HL-60 (cell line): Measurements from ENCODE around the gene ZFPL1.

ENCODE experiments used
- DNase-seq, 2 experiments: peaks; one replicate each; pipeline ENCODE4 v3.0.0-alpha.2; 2010 to 2020; ENCODE audit warnings: low read depth in 1 of 2, low spot score in 1 of 2
- H3K27ac ChIP-seq: fragments of 250-450 bp; sonication (Bioruptor Pico); replicated peaks from 2 replicates; pipeline ENCODE4 v1.5.1; 2020; ENCODE audit warnings: mild to moderate bottlenecking, moderate library complexity
- H3K27me3 ChIP-seq: fragments of 250-450 bp; sonication (Bioruptor Pico); 2 replicates; pipeline ENCODE4 v1.5.1; 2021; ENCODE audit warnings: mild to moderate bottlenecking, moderate library complexity; ENCODE audit not compliant: insufficient read depth, poor library complexity, severe bottlenecking
- H3K4me3 ChIP-seq: replicated peaks from 2 replicates; pipeline ENCODE4 v1.5.1; 2011; ENCODE audit warnings: mild to moderate bottlenecking, control low read depth, low read length; ENCODE audit not compliant: insufficient read depth
- CTCF ChIP-seq: IDR thresholded peaks from one replicate; pipeline ENCODE4 v1.5.1; 2011; ENCODE audit warnings: low read length, control low read depth, inconsistent platforms; ENCODE audit not compliant: insufficient read depth
- GABPA ChIP-seq: IDR thresholded peaks from 2 replicates; pipeline ENCODE4 v1.6.1; 2012; ENCODE audit warnings: low read depth
- POLR2AphosphoS5 ChIP-seq: IDR thresholded peaks from 2 replicates; pipeline ENCODE4 v1.6.1; 2012; ENCODE audit warnings: low read depth
- SPI1 ChIP-seq: IDR thresholded peaks from 2 replicates; pipeline ENCODE4 v1.6.1; 2012; ENCODE audit warnings: low read depth, mild to moderate bottlenecking, borderline replicate concordance
- TF ChIP-seq, protein P1 (sequence below): IDR thresholded peaks from 2 replicates; pipeline ENCODE4 v1.6.1; 2012; ENCODE audit warnings: low read depth; ENCODE audit not compliant: insufficient replicate concordance

The ZFPL1 gene

DNA sequence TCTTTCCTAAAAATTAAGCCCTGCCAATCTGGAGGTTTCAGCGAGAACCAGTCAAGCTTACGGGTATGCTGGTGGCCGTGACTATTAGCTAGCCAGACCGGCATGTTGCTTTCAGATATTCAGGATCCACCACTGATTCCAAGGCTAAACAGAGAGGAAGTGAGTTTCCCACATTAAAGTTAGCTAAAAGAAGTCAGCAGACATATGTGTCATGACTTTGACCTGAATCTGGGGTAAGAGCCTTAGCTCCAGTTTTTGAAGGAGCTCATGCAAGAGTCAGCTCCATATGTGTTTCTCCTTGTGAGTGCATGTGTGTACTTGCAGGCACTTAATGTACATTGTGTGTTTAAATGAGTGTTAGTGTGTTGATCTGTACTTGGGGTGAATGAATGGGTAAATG is 1.4 kb downstream of the ZFPL1 start:
- Histone ChIP-seq H3K27ac (peak overlapping the region; percentile 97; the same call in 1 of the 2 replicates), H3K27me3 (no peaks in the 10 kb centered on the region), H3K4me3 (no peak overlapping the region)
- no peak for DNase-seq
- peak; percentile 44; the same call in 1 of the 2 replicates for TF ChIP-seq SPI1
- TF ChIP-seq, protein P1, sequence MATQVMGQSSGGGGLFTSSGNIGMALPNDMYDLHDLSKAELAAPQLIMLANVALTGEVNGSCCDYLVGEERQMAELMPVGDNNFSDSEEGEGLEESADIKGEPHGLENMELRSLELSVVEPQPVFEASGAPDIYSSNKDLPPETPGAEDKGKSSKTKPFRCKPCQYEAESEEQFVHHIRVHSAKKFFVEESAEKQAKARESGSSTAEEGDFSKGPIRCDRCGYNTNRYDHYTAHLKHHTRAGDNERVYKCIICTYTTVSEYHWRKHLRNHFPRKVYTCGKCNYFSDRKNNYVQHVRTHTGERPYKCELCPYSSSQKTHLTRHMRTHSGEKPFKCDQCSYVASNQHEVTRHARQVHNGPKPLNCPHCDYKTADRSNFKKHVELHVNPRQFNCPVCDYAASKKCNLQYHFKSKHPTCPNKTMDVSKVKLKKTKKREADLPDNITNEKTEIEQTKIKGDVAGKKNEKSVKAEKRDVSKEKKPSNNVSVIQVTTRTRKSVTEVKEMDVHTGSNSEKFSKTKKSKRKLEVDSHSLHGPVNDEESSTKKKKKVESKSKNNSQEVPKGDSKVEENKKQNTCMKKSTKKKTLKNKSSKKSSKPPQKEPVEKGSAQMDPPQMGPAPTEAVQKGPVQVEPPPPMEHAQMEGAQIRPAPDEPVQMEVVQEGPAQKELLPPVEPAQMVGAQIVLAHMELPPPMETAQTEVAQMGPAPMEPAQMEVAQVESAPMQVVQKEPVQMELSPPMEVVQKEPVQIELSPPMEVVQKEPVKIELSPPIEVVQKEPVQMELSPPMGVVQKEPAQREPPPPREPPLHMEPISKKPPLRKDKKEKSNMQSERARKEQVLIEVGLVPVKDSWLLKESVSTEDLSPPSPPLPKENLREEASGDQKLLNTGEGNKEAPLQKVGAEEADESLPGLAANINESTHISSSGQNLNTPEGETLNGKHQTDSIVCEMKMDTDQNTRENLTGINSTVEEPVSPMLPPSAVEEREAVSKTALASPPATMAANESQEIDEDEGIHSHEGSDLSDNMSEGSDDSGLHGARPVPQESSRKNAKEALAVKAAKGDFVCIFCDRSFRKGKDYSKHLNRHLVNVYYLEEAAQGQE, result no peak

- no peak for DNase-seq
- H3K4me3 ChIP-seq, result no peak overlapping the region
- TF ChIP-seq SPI1 (no peak), CTCF (no peak), GABPA (no peak), POLR2AphosphoS5 (no peak)
- TF ChIP-seq, protein P1, result no peak
- no peaks in the 10 kb centered on the region for H3K27me3 ChIP-seq
- H3K27ac ChIP-seq, result no peak overlapping the region
These were observed 2.8 kb downstream of the ZFPL1 start for GRCh38 chr11:65086809-65087208.

GRCh38 chr11:65087216-65087615 is 3.2 kb downstream of the ZFPL1 start:
- no peak for TF ChIP-seq CTCF
- no peak for TF ChIP-seq POLR2AphosphoS5
- TF ChIP-seq, protein P1, result no peak
- no peak for TF ChIP-seq SPI1
- no peak for TF ChIP-seq GABPA
- H3K27me3 ChIP-seq, result no peaks in the 10 kb centered on the region
- H3K27ac ChIP-seq, result no peak overlapping the region
- DNase-seq, result no peak
- H3K4me3 ChIP-seq, result no peak overlapping the region

- DNase-seq, result no peak
- H3K4me3 ChIP-seq, result no peak overlapping the region
- H3K27ac ChIP-seq, result no peak overlapping the region
- no peaks in the 10 kb centered on the region for H3K27me3 ChIP-seq
- TF ChIP-seq SPI1, result no peak
These were observed 3.8 kb downstream of the ZFPL1 start for GRCh38 chr11:65087827-65088226.
